NCI-H2196 treated with DMSO at 0.1 percent for 48 hours (cell line): Measurements from ENCODE around the gene CTSZ.
"Not testable (repeated sequence)": the region's sequence is repeated elsewhere in the genome, so short reads cannot be mapped to it uniquely, and the experiment has no call there.

Source experiments
- DNase-seq: peaks from one replicate; lab custom pipeline; 2025; ENCODE audit not compliant: unreplicated experiment; lab: John Stamatoyannopoulos, UW

The CTSZ gene

DNA sequence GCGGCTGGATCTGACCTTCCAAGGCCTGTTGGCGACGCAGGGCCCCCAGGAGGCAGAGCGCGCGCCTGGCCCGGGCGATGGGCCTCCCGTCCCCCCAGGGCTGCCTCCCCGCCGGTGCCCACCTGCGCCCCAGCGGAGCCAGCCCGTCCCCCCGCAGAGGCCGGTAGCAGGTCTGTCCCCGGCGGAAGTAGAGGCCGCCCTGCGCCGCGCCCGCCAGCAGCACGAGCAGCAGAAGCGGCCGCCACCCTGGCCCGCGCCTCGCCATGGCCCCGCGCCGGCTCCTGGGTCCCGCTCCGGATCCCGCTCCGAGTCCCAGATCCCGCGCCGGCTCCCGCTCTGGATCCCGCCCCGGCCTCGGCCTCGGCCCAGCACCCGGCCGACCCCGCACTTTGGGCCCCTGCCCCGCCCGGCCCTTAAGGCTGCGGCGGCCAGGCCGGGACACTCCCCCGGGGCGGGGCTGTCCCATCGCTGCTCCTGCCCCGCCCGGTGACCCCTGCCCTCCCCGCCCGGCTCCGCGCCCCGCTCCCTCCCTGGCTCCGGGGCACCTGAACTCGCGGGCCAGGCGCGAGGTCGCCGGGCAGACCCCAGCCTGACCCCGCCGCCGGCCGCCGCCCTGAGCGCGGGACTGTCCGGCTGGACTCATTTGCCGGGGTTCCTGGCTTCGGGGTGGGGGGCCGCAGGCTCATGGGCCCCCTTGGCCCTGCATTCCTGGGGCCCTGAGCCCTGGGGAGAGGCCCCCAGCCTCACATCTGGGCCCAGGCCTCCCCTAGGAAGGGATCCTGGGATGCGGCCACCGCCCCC lies at the start of gene CTSZ:
CTSZ (minus strand) TSS at position 391 of the 801 bp plus-strand sequence; CDS start at position 265, 126 bp downstream.
- no peak for DNase-seq

DNA sequence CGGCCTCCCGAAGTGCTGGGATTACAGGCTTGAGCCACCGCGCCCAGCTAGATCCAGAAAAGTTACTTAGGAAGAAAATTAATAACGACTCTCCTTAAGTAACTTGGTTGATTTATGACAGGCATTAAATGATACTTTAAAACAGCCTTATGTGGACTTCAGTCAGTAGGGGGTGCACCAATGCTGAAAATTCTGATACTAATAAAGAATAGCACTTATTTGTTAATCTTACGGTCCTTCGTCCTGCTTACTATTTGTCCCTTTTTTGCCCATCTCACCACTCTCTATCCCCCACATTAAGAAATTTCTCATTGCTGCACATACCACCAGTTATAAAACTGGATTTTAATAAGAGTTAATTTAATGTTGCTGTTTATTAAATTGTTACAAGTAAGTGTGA lies 48.2 kb upstream of the CTSZ start:
- DNase-seq = no peak

DNA sequence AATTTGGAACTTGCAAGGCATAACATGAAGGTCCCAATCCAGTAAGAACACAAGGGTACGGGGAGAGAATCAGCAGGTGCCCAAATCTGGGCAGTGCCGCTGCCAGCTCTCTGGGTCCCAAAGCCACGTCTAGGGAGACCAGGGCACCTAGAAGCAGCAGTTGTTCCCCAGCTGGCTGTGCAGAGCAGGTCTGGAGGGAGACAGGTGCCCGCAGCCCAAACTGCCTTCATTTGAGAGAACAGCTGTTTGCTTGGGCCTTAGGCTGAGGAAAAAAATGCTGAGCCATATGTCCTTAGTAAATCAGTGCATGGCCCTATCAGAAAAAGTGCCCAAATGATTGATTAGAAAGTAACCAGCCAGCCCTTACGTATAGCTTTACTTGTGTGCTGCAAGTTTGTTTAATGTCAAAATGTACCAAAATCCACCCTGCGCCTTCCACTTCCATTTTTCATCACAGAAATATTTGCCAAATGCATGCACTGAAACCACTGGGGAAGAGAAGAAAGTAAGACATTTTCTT lies 44.7 kb upstream of the CTSZ start:
- DNase-seq = no peak

DNA sequence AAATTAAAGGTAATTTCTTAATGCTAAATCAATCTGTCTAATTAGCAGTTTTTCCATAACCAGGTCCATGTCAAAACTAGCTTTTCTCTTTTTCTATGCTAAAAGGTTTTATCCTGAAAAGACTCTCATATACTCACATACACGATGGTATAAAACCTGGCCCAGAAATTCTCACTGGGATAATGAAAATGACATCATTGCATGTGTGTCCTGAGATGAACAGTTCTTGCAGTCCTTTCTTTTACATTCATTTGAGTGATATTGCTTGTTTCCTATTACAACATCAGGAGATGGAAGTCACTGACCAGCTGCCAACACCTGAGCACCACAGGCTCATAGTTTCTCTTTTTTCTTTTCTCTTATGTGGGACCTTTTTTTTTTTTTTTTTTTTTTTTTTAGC lies 43.4 kb upstream of the CTSZ start:
- no peak for DNase-seq

DNA sequence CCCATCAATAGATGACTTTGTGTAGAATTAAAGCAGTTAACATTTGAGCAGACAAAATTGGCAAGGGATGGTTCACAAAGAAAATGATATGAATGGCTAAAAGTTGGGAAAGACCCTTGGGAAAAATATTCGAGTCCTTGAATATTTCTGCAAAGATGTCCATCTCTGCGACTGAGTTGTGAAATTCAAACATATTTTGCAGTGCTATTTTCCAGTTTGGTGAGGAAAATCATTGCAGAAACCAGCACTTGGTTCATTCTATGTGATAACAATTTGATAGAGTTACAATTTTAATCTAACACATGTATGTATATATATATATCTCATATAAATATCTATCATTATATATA lies 41.6 kb upstream of the CTSZ start:
- DNase-seq = no peak

DNA sequence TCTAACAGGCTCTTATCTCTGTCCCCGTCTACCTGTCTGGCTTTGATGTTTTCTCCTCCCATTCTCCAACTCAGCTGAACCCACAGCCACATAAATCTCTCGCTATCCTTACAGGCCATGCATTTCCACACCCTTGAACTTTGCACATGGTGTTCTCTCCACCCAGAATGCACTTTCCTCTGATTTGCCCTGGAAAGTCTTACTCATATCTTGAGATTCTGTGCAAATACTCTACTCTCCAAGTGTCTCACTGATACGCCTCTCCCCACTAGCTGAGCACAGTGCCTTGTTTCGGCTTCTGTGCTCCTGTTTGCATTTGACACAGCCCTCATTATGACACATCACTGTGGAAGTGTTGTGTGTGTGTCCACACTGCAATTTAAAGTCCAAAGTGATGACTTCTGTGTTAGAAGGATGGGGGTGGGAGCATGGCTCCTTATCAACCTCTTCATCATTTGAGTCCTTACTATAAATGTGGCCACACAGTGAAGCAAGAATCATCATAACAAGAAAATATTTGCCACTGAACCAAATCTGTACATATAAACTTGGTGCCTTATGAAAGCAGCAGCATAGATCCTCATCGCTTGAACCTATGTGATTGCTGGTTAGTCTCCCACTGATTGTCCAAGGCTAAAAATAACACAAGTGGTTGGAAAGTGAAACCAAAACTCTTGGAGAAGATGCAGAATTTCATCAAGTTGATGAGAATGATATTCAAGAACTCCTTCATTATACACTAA lies 41.1 kb upstream of the CTSZ start:
- DNase-seq = no peak

DNA sequence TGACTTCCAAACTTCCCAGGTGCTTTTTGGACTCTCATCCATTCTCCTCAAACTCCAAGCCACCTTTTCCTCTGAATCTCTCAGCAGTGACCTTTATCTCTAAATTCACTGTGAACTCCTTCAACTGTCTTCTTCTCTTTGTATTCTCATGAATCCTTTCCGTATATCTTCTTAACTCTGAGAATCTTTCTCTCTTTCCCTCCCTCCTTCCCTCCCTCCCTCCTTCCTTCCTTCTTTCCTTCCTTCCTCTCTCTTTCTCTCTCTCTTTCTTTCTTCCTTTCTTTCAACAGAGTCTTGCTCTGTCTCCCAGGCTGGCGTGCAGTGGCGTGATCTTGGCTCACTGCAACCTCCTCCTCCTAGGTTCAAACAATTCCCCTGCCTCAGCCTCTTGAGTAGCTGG lies 39.8 kb upstream of the CTSZ start:
- DNase-seq = no peak

DNA sequence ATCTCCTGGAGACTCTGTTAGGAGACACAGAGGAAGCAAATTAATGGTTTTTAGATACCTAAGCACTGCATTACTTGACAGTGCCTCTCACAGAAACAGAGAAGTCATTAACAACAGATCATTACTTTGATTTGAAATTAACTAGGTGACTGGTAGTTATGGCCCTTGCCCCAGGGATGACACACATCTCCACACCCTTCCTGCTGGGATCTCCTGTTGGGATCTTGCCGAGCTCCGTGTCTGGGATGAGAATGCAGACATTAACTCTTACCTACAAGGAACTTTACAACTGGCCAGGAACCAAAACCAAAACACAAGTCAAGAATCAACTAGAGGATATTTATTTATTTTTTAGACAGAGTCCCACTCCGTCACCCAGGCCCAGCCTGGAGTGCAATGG lies 37.7 kb upstream of the CTSZ start:
- no peak for DNase-seq

DNA sequence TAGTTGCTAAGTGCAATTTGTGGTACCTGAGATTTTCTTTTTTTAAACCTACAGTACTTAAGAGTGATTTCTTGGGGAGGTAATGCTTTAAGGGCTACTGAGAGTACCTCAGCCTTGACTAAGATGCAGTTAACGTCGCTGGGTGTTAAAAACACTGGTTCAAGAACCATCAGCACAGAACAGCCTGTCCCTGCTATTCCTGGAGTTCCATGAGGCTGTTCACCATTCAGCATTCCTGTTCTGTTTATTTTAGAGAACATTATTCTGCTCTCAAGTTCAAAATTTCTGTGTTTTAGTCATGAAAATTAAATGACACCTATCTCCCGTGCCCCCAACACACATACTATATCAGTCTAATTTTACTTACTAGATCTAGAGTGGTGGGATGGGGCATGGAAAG lies 37.2 kb upstream of the CTSZ start:
- DNase-seq = no peak

DNA sequence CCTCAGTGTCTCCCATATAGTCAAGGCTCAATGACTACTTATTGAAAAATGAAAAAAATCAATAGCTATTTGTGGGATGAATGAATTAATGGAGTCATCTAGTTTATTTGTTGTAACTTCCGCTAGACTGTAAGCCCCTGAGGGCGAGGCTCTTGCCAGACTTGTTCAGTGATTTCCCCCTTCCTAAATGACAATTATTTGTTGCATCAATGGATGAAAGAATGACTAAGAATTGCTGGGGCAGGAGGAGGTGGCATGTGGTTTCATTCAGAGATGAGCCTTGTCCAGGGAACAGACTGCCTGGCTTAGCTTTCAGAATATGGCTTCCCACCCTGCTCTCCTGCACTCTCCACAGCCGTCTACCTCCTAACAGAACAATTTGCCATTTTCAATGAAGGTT lies 36.6 kb upstream of the CTSZ start:
- DNase-seq = no peak

DNA sequence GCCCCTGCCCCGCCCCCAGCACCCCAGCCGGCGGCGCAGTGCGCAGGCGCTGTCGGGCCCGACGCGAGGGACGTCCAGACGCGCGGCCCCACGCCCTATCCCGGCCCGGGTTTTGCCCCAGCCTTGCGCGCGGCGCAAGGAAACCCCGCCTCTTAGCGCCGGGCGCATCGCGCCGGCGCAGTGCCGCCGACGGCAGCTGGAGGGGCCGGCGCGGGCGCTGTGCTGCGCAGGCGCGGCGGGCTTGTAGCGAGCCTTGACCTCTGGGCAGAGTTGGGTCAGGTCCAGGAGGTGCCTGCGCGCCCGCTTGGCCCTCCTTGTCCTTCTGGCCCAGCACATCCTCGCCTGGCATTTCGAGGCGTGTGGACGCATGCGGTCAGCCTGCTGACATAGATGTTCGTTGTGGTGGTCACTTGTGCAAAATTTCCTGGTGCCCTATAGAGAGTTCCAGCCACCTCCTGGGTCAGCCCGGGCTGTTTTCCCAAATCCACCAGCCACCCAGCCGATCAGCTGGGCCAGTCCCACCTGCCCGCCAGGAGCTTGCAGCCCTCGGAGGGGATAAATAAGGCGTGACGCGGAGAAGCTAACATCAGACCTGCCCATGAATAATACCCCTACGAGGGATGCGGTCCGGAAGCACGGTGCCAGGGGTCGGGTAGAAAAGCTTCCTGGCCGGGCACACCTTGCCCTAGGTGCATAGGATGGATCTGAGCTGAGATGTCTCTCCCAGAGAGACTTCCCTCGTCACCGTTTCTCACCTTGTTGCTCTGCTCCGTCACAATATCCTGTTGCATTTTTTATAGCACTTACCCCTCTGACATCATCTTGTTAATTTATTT lies 36.0 kb upstream of the CTSZ start:
- DNase-seq = peak; percentile 89

DNA sequence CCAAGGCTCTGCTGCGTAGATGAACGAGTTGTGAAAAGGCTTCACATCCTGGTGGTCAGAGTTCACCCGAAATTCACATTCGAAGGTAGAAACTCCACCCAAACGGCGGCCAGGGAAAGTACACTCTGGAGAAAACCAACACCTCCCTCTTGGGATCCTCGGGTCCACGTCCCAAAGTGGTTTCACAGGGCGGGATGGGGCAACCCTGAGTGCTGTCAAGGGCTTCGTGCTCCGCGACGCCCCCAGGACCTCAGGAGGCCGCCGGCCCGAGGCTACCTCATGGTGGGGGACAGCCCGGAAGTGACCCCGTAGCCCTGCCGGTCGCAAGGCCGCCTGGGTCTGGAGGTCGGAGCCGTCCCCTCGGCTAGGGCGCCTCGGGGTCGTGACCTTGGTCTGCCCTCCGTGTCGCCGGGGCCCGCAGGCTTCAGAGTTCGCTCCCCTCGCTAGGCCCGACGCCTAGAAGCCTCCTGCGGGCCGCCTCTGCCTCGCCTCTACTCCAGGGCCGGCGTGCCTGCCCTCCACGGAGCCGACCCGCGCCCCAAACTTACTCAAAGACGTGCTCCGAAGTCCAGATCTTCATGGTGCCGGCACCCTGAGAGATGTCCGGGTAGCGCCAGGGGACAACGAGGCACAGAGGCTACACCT lies 35.2 kb upstream of the CTSZ start, which contains the start of gene PRELID3B:
PRELID3B (minus strand) TSS at position 636 of the 645 bp plus-strand sequence; CDS start at position 580, 56 bp downstream.
- no peak for DNase-seq

DNA sequence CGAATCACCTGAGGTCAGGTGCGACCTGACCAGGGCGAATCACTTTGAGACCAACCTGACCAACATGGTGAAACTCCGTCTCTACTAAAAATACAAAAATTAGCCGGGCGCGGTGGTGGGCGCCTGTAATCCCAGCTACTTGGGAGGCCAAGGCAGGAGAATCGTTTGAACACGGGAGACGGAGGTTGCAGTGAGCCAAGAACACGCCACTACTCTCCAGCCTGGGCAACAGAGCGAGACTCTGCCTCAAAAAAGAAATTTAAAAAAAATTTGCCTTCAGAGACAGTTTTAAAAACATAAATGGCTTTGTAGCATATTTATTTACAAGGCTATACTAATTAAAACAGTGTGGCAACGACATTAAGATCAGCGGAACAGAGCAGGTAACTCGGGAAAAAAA lies 34.4 kb upstream of the CTSZ start:
- DNase-seq = not testable (repeated sequence)

DNA sequence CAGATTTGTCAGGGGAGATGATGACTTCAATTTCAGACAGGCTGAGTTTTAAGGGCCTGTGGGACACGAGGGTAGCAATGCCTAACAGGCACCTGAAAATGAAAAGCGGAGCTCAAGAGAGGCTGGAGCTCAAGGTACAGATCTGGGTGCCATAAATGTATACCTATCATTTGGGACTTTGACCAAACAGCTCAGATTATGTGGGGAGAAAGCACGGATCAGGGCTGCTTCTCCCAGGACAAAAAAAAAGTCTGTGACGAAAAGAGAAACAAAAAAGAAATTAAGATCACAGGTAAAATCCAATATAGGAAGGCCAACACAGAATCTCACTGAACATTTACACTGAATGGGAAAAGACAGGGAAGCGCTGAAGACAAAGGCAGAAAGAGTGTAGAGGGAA lies 33.6 kb upstream of the CTSZ start:
- no peak for DNase-seq

DNA sequence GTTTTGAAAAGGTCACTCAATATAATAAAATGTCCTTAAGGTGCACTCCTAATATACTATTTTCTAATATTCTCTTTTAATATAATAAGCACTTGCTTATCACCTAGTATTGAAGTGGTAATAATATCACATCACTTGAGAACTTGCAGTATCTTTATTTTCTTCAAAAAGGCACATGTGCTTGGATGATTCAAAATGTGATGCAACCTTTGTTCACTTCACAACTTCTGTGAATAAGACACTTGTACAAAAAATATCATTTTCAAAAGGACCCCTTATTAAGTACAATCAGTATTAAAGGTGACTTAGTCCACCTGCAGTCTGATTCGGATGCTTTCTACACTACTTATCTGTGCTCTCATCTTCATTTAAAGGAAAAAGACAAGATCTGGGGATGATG lies 32.2 kb upstream of the CTSZ start:
- no peak for DNase-seq

DNA sequence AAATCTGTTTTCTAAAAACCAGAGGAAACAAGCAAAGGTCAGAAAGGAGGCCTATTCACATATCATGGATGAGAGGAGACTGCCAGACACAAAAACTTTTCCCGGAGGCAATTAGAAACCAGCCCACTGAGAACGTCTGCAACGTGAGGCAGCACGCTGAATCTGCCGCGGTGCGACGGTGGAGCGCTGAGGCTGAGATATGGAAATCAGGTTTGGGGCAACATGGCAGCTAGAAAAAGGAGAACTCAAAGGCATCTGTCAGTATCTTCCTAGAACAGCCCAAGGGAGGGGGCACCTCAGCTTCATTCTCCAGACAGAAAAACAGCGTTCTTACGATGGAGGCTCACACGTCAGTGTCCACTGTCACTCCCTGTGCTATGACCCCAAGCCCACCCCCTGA lies 30.3 kb upstream of the CTSZ start:
- DNase-seq = no peak

DNA sequence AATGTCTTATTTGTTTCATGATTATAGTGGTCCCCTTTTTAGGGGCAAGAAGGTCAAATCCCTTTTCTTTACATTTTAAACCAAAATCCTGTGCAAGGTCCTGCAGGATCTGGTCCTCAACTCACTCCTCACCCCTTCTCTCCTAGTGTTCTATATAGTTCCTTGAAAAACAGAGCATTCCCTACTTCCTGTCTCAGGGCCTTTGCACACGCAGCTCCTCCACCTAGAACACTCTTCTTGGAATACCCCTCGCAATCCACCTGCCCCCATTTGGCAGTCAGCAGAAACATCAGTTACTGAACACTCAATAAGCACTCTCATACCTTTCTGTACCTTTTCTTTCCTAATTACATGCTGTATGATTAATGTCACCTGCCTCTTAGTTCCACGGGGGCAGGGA lies 28.3 kb upstream of the CTSZ start:
- DNase-seq = no peak

DNA sequence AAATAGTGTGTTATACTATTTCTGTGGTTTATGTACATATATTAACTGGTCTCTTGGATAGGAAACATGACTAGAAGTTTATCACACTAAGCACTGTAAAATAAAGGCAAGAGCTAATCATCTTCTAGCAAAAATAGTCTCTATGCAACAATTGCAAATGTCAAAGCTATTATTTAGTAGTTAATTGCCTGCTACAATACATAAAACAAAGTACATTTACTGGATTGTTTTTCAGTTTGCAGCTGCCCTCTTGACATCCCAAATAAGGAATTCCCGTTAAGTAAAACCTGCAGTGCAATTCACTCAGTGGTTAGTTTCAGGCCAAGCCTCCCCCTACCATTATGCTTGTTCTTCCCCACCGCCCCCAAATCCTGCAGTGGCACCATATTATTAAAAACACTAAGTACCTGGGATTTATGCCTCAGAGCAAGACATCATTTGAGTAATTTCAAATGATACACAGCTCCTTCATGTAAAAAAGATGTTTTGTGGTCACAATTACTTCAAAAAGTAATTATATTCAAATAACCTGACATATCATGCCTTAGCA lies 26.6 kb upstream of the CTSZ start:
- DNase-seq = no peak

DNA sequence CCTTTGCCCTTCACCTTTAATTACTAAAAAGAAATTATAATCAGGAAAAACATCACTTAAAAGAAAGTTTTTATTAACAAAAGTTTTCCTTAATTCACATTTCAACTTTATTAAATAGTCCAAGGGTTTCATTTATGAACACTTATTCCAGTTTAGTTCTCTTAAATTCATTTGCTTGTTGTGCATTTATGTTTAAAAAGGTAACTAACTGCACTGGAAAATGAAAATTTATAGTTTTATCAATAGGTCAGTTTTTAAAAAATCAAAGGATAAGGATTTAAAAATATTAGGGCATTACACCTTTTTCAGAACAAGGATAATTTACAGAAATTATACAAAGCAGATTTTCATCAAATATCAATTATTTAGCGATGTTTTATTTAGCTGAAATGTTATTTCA lies 26.0 kb upstream of the CTSZ start:
- no peak for DNase-seq

DNA sequence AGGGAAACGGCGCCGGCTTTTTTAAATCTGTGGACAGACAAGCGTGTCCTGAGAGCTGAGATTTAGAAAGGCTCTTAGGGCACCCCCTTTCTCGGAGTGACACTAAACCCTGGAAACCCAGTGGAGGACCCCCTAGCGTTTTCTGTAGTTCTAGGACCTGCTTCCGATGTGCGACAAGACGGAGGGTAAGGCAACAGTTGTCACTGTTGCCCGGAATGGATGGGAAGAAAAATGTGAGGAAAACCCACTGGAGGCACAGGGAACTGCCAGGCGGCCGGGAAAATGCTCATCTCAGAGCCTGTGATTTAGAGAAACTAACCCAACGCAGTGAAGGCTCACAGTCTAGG lies 25.6 kb upstream of the CTSZ start:
- DNase-seq = peak; percentile 29
